Naive thymus-derived CD8-positive, alpha-beta T cell (primary cell): Measurements from ENCODE around the gene TMA16. TPM values are rescaled to one million over a fixed set of nuclear protein-coding genes. Genes with fewer than 3 reads are reported as not detected.

Experiments used
- polyA plus RNA-seq, 3 donors: library from polyadenylated mRNA; unstranded; fragments of 300-500 nt; fragmentation: Illumina TruSeq; gene quantifications; one replicate each; pipeline ENCODE4 v1.2.3, GENCODE V29; 2021
- total RNA-seq, 8 experiments: library from RNA in 2 of 8; stranded (reverse) in 2 of 8; gene quantifications; one replicate each; pipeline ENCODE4 v1.2.3 and lab custom pipeline; 2021 to 2026

Gene TMA16
- total and polyA plus RNA-seq, 5 experiments from 2014 or later: 11.6 to 20.1 (median 12.5) TPM

Other genes with a start within 250 kb of the TMA16 start
- not detected for gene NPY1R, start 162.1 kb upstream of the TMA16 start, total RNA-seq
- not detected for gene NPY1R, start 162.1 kb upstream of the TMA16 start, polyA plus RNA-seq
- gene NPY5R, start 150.8 kb upstream of the TMA16 start, total RNA-seq: not detected
- gene NPY5R, start 150.8 kb upstream of the TMA16 start, polyA plus RNA-seq: not detected
- gene TKTL2, start 20.9 kb upstream of the TMA16 start, total RNA-seq: not detected
- not detected for gene TKTL2, start 20.9 kb upstream of the TMA16 start, polyA plus RNA-seq